Measurements from ENCODE around the gene HEMK1. TPM values are rescaled to one million over a fixed set of nuclear protein-coding genes. Genes with fewer than 3 reads are reported as not detected.

The HEMK1 gene
- total and polyA plus RNA-seq, 2 of the 8 experiments (the other 6 are each of a cell fraction or from before 2014, with no cell fraction given): 9.7 to 10.6 TPM

GRCh38 chr3:50587806-50588758 is 18.8 kb downstream of the HEMK1 start (continued):
- no peak for TF ChIP-seq GABPA (IDR thresholded peaks at IDR 0.05; ENCODE audit: borderline replicate concordance, insufficient read depth, low read length)
